ENCODE data around the gene LIX1.
"Not testable (repeated sequence)": the region's sequence is repeated elsewhere in the genome, so short reads cannot be mapped to it uniquely, and the experiment has no call there.

Gene LIX1

GRCh38 chr5:97102010-97102470 is 40.4 kb downstream of the LIX1 start:
- no peak for DNase-seq (ENCODE audit: low read depth, low spot score)

- no peak for DNase-seq (ENCODE audit: low read depth, low spot score)
Observed at GRCh38 chr5:97101189-97101910, 41.1 kb downstream of the LIX1 start.

GRCh38 chr5:97100476-97100875 is 41.9 kb downstream of the LIX1 start:
- no peak for DNase-seq (ENCODE audit: low read depth, low spot score)

GRCh38 chr5:97098922-97099321 is 43.5 kb downstream of the LIX1 start:
- no peak for DNase-seq (ENCODE audit: low read depth, low spot score)

- no peak for DNase-seq (ENCODE audit: low read depth, low spot score)
Observed at GRCh38 chr5:97097326-97098230, 44.8 kb downstream of the LIX1 start.

GRCh38 chr5:97096846-97097245 is 45.6 kb downstream of the LIX1 start:
- DNase-seq (ENCODE audit: low read depth, low spot score): no peak

GRCh38 chr5:97096191-97096590 is 46.2 kb downstream of the LIX1 start:
- DNase-seq (ENCODE audit: low read depth, low spot score): no peak

GRCh38 chr5:97095318-97095732 is 47.1 kb downstream of the LIX1 start:
- DNase-seq (ENCODE audit: low read depth, low spot score): no peak

GRCh38 chr5:97094579-97095317 is 47.7 kb downstream of the LIX1 start:
- no peak for DNase-seq (ENCODE audit: low read depth, low spot score)

GRCh38 chr5:97093193-97093592 is 49.2 kb downstream of the LIX1 start:
- DNase-seq (ENCODE audit: low read depth, low spot score): no peak

GRCh38 chr5:97090944-97091343 is 51.5 kb downstream of the LIX1 start:
- DNase-seq (ENCODE audit: low read depth, low spot score): no peak

GRCh38 chr5:97089149-97089801 is 53.1 kb downstream of the LIX1 start:
- DNase-seq (ENCODE audit: low read depth, low spot score): no peak

- no peak for DNase-seq (ENCODE audit: low read depth, low spot score)
Observed at GRCh38 chr5:97088774-97089148, 53.6 kb downstream of the LIX1 start.

GRCh38 chr5:97087138-97087537 is 55.3 kb downstream of the LIX1 start:
- no peak for DNase-seq (ENCODE audit: low read depth, low spot score)

- no peak for DNase-seq (ENCODE audit: low read depth, low spot score)
Observed at GRCh38 chr5:97085459-97086181, 56.8 kb downstream of the LIX1 start.

GRCh38 chr5:97084782-97085458 is 57.5 kb downstream of the LIX1 start:
- DNase-seq (ENCODE audit: low read depth, low spot score): not testable (repeated sequence)

GRCh38 chr5:97078958-97079743 is 63.3 kb downstream of the LIX1 start:
- DNase-seq (ENCODE audit: low read depth, low spot score): no peak

- no peak for DNase-seq (ENCODE audit: low read depth, low spot score)
Observed at GRCh38 chr5:97077246-97077645, 65.2 kb downstream of the LIX1 start.

GRCh38 chr5:97076098-97076497 is 66.3 kb downstream of the LIX1 start:
- DNase-seq (ENCODE audit: low read depth, low spot score): no peak

- DNase-seq (ENCODE audit: low read depth, low spot score): no peak
Observed at GRCh38 chr5:97075649-97076048, 66.8 kb downstream of the LIX1 start.
